ENCODE results near the gene MAPKAPK3. TPM values are rescaled to one million over a fixed set of nuclear protein-coding genes. Genes with fewer than 3 reads are reported as not detected.

Gene MAPKAPK3
- 22.9 TPM for total RNA-seq

DNA sequence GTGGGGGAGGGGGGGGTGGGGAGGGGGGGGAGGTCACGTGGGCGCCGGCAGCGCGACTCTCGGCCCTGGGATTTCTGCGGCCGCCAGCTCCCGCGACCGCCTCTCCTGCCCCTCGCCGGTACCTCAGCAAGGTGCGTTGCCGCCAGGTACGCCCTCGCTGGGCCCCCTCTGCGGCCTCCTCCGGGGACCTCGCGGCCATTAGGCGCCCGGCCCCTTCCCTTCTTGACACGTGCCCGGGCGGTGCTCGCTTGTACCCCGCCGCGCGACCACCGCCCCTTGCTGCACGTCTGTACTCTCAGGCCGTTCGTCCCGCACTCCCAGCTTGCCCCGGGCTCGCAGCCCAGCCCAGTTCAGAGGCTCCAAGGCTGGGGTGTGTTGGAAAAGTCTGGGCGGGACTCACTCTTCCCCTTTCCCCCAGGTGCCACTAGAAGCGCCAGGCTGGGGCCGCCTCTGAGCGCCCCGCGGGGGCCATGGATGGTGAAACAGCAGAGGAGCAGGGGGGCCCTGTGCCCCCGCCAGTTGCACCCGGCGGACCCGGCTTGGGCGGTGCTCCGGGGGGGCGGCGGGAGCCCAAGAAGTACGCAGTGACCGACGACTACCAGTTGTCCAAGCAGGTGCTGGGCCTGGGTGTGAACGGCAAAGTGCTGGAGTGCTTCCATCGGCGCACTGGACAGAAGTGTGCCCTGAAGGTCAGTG is at the start of gene MAPKAPK3:
MAPKAPK3 (plus strand) TSS at position 56 of the 696 bp plus-strand sequence; CDS start at position 471, 415 bp downstream.

GRCh38 chr3:50567386-50568167 is 49.4 kb upstream of the MAPKAPK3 start, which contains the start of gene C3orf18:
TSS of gene C3orf18 (minus strand) at chr3:50567747. CDS start at chr3:50565699, 2,048 bp downstream.

DNA sequence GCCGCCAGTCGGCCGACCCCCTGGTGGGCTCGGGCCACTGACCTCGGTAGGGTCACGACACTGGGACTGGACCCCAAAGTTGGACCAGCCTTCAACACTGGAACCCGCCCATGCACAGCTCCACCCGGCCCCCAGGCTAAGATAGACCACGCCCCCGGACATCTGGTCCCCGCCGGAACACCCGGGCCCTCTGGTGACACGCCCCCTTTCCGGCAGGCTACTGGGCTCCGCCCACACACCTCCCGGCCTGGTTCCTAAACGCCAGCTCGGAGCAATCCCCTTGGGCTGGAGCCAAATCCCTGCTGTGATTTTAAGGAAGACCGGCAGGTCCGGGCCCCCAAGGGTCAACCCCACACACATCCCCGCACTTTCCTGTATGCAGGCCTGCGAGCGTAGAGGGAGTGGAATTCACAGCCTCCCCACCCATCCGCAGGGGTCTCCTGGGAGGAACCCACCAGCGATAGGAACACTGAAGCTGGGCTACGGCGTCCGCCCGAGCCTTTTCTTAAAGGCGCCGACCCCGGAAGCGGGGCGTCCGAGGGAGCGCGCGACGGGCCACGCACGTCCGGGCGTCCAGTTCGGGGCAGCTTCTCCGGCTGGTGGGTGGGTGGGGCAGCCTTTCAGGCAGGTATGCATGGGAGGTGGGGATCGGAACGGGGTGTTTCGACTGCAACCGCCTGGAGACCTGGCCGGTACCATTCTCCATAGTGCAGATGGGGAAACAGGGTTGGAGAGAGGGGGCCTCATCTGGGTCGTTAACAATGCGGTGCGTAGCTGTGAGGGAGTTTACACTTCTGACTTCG is 47.8 kb upstream of the MAPKAPK3 start, which contains the start of gene HEMK1:
HEMK1 (plus strand) TSS at position 576 of the 803 bp plus-strand sequence. CDS start 1,583 bp downstream, outside the sequence.

DNA sequence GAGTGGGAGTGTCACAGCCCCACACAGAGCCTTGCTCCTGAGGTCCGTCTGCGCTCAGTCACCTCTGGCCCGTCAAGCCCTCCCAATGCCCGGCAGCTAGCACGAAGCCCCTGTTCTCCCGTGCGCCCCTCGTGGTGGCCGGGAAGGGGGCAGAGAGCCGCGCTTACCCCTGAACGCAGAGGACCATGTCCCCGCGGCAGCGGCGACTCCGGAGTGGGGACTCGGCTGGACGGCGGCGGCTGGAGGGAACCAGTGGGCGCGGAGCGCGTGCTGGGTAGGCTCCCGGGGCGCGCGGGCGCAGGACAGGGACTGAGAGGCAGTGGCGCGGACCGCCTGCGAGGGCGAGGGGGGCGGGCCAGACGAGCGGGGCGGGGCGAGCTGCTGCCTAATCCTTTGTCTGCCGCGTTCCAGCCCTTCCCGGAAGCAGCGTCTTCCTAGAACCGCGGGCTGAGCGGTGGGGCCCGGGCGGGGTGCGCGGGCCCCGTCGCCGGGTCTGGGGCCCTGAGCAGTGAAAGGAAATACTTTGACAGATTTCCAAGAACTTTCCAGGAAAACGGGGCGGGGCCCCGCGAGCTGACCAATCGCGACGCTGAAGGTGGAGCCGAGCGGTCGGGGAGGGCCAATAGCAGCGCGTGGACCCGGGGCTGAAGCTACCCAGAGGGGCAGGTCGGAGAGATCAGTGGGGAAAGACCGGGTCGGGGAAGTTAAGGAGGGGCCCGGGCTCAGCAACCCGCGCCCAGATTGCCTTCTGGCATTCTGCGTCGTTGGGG is 5.3 kb upstream of the MAPKAPK3 start, which contains the start of gene CISH:
CISH (minus strand) TSS at position 311 of the 770 bp plus-strand sequence; CDS start at position 187, 124 bp downstream.

DNA sequence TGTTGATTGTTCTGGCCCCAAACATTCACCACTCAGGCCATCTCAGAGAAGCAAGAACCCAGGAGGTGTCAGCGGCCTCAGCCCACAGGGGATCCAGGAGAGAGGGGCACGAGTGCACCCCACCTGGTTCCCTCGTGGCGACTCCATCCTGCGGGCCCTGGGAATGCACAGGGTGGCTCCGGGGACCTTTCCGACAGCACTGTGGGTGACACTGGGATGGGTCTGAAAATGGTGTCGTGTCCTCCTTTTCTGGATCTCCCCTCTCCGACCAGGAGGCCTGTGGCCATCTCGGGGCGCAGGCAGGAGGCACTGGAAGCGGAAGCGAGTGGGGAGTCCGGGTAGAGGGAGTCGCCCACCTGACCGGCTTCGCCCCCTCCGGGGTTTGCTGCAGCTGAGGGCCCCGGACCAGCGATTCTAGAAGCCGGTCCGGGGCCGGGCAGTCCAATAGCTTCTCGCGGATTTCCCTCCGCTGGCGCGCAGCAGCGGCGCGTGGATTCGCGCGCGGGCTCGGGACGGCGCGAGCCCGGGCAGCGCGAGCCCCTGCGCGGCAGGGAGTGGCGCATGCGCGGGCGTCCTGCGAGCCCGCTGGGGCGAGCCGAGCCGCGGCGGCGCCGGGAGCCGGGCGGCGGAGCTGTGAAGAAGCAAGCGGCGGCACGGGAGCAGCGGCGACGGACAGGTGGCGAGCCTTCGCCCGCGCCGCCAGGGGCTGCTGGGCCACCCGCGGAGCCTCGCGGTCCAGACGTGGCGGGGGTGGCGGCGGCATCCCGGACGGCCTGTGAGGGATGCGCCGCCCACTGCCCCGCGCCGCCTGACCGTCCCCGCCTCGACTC is 57.6 kb downstream of the MAPKAPK3 start, which contains the start of gene DOCK3:
DOCK3 (plus strand) TSS at position 579 of the 830 bp plus-strand sequence. CDS start 337 bp downstream, outside the sequence.

Other genes starting within 250 kb of the MAPKAPK3 start
- 17.4 TPM for gene CACNA2D2, start 113.5 kb upstream of the MAPKAPK3 start, total RNA-seq
- 22.7 TPM for gene C3orf18, start 49.4 kb upstream of the MAPKAPK3 start, total RNA-seq
- gene HEMK1, start 47.6 kb upstream of the MAPKAPK3 start, total RNA-seq = 25.3 TPM
- gene CISH, start 5.4 kb upstream of the MAPKAPK3 start, total RNA-seq = 3.3 TPM
- gene DOCK3, start 57.8 kb downstream of the MAPKAPK3 start, total RNA-seq = 13.9 TPM

Measured in camera-type eye (tissue), 1 donor.